GM12872 (cell line): Measurements from ENCODE around the gene NLGN4X.

Experiments used
- TF ChIP-seq, protein P1 (sequence below): IDR thresholded peaks from 3 replicates; pipeline ENCODE4 v1.5.1; 2011; ENCODE audit warnings: low read depth, mild to moderate bottlenecking, low read length, moderate library complexity; ENCODE audit not compliant: insufficient read depth

NLGN4X gene

DNA sequence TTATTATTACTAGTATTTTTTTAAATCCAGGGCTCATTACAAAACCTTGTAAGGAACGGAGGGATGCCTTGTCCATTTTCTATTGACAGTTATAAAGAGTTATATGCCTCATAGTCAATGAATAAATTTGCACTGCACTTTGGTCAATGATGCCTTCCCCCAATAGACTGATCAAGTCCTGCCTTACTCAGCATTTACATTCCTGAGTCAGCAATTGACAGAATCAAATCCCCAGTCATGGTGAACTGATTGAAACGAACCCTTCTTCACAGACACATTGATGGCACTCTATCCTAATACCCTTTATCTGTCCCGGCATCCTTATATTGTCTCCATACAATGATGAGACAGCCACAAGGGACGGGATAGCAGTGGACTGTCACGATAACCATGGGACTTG, 213.2 kb downstream of the NLGN4X start:
- TF ChIP-seq, protein P1, sequence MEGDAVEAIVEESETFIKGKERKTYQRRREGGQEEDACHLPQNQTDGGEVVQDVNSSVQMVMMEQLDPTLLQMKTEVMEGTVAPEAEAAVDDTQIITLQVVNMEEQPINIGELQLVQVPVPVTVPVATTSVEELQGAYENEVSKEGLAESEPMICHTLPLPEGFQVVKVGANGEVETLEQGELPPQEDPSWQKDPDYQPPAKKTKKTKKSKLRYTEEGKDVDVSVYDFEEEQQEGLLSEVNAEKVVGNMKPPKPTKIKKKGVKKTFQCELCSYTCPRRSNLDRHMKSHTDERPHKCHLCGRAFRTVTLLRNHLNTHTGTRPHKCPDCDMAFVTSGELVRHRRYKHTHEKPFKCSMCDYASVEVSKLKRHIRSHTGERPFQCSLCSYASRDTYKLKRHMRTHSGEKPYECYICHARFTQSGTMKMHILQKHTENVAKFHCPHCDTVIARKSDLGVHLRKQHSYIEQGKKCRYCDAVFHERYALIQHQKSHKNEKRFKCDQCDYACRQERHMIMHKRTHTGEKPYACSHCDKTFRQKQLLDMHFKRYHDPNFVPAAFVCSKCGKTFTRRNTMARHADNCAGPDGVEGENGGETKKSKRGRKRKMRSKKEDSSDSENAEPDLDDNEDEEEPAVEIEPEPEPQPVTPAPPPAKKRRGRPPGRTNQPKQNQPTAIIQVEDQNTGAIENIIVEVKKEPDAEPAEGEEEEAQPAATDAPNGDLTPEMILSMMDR: no peak

GRCh38 chrX:6012357-6012756, 216.3 kb downstream of the NLGN4X start:
- TF ChIP-seq, protein P1: no peak

DNA sequence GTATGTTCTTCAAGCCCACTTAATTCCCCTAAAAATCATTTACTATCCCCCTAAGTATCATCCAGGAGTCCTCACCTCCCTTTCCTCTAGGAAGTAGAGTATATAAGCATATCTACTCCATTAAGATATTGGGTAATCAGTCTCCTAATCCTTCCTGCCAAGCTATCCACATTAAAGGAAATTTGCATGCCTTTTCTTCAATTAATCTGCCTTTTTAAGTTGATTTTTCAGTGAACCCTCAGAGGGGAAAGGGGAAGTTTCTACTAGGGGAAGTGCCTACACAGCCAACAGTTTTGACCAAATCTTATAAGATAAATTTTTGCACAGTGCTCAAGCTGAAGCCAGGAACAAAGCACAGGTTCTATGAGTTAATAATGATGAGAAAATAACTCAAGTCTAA, 222.8 kb downstream of the NLGN4X start:
- TF ChIP-seq, protein P1: no peak

GRCh38 chrX:6004529-6004928, 224.1 kb downstream of the NLGN4X start:
- TF ChIP-seq, protein P1: no peak

GRCh38 chrX:6002056-6002455, 226.6 kb downstream of the NLGN4X start:
- TF ChIP-seq, protein P1: no peak

- TF ChIP-seq, protein P1: no peak
Measured at GRCh38 chrX:5998901-5999300, 229.8 kb downstream of the NLGN4X start.

GRCh38 chrX:5998456-5998855, 230.2 kb downstream of the NLGN4X start:
- TF ChIP-seq, protein P1: no peak

DNA sequence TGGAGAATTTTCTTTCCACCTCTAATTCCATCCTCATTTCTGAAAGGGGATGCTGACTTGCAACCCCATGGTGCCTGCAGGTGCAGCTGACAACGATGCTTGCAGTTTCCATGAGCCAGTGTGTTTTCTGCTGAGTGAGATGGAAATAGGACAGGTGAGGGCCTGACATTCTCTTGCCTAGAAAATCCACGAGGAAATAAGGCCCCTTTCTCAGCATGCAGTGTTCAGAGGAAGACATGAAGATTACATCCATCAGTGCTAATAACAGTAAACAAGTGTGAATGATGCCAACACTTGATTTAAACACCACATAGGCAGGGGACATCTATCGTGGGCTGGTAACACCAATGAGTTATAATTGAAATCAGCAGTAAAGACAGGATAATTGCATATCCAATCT, 237.3 kb downstream of the NLGN4X start:
- TF ChIP-seq, protein P1: no peak
